Activated gamma-delta T cell treated with anti-CD3 and anti-CD28 coated beads, Interleukin-2, amount 50 U/mL, for 16 hours (primary cell): ENCODE data around the gene DLG4.

Source experiments
- DNase-seq: peaks from one replicate; pipeline ENCODE4 v3.0.0-alpha.2; 2020; ENCODE audit warnings: low read depth

The DLG4 gene

DNA sequence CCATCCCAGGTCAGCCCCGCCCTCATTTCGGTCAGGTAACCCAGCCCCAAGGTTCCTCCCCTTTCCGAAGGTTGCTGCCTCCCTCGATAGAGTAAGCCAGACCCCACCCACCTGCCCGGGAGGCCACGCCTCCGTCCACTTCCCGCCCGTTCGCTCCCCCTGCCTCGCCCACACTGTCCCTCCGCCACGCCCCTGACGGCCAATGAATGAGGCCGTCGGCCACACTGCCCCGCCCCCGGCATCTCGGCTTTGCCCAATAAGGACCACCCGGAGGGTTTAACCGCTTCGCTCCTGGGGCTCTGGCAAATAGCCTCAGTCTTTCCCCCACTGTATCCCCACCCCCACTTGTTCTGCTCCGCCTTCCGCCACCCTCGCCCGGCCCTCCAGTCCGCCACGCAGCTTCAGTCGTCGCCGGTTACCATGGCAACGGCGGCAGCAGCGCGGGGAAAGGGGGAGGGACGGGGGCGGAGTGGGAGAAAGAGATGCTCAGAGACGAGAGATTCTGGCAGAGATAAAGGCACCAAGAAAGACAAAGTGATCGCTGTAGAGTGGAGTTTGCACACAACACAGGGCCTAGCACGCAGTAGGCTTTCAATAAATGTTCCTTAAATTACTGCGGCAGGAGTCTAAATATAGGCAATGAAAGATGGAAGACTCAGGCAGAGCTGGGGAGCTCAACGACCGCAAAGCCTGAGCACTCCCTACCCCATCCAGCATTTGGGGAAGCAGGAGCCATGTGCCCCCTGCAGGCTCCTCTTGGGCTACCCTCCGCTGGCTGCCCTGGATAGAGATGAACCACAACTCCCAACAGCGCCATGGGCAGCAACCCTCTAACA is 5.1 kb downstream of the DLG4 start:
- peak; percentile 99 for DNase-seq

DNA sequence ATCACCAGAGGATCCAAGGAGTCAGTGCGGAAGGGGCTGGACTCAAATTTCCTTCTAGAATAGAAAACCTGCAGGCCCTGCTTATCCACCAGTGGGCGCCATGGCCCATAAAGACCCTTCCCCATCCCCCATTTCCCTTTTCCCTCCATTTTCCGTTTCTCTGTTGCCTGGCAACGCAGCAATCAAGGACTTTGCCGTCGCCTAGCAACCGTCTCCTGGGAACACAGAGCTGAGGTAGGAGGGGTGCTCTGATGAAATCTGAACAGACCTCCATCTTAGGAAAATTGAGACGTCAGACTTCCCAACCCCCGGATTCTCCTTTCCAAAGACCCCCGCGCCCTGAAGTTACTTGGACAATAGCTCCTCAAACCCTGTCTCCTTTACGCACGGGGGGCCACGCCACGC is 5.7 kb downstream of the DLG4 start:
- DNase-seq: no peak

GRCh38 chr17:7211491-7212273 is 8.0 kb downstream of the DLG4 start:
- no peak for DNase-seq

DNA sequence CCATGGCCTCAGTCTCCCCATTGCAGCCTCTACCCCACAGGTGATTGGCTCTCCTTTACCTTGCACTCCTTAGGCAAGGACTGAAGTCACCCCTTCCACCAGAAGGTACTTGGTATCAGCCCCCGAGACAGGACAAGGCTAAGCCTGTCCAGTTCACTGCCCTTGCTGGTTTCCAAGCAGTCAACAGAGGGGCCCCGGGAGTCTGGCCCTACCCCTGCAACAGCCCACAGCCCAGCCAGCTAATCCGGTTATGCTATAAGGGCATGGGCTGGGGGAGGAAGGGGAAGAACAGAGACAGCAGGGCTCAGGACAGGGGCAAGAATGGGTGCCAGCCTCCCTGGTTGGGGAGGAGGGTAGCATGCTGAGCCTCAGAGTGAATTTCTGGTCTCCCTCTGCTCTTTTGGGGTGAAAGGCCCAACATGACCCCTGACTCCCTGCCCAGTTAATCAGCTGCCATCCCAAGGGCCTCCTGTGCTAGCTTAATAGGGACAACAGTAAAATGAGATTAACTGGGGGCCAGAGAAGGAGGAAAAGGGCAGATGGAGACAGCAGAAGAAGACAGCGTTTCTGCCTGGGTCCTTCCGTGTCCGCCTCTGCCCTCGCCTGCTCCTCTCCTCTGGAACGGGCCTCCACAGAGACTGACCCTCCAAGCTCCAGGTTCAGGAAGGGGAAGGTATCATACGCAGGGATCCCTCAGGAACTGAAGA is 10.7 kb downstream of the DLG4 start:
- no peak for DNase-seq

DNA sequence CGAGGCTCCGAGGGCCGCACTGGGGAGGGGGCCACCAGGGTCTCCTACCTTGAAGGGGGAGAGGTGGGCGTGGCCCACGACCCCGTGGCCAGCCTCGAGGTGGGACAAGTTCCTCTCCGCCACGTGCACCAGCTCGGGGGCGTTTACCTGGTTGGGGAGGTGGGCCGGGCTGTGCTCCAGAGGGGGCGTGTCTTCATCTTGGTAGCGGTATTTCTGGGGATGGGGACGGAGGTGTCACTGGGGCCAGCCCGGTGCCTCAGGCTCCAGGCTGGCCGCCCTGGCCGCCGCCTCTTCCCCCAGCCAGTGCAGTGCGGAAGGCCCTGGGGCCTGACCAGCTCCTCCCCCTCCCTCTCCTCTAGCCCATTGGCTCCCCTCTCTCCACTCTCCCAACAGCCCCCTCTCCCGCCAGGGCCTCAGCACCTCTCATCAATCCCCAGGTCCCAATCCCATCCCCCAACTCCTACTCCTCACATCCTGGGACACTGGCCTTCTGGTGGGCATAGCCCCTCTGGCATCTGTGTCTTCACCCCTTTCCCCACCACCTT is 11.5 kb downstream of the DLG4 start:
- DNase-seq: no peak

DNA sequence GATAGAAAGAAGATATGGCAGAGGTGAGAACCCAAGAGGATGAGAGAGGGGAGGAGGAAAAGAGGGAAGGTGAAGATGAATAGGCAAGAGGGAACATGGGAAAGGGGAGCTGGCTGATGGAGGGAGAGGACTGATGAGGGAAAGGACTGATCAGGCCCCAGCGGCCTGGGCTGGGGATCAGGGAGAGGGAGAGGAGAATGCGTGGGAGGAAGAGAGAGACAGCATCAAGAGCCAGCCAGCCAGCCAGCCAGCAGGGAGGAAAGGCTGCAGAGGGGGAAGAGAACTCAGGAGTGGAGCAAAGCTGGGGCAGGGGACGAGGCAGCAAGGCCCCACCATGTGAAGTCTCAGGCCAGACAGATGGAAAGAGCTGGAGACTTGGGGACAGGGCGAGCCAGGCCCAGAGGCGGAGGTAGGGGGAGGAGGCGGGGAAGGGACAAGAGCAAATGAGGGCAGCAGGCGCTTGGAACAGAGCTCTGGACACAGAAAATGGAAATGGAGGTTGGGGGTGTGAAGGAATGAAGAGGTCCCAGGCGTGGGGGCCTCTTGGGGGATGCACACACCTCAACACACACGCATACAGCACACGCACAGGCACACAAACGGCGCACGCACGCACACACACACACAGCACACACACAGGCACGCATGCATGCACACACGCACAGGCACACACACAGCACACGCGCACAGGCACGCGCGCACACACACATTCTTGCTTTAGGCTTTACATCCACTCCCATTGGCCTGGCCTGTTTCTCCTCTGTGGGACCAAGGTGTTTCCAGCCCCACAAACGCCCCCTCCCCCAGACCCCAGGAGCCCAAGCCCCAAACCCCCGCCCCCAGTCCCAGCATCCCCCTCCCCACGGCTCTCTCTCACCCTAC is 12.3 kb downstream of the DLG4 start:
- DNase-seq: no peak

- DNase-seq: no peak
Observed at GRCh38 chr17:7205561-7205960, 14.1 kb downstream of the DLG4 start.

GRCh38 chr17:7204828-7205461 is 14.7 kb downstream of the DLG4 start:
- DNase-seq: peak; percentile 92

DNA sequence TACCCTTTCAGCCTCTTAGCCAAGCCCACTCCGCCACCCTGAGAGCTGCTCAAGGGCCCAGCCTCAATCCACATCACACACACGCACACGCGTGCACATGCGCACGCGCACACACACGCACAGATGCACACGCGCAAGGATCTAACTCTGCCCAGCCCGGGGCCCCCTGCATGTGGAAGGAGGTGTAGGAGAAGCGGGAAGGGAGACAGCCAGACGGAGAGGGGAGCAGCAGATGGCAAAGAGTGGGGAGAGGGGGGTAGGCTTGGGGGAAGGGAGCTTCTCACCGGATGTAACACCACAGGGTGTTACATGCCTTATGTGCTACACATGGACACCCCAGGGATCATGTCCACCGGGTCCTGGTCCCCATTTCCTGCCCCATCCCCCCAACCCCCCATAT is 15.3 kb downstream of the DLG4 start:
- no peak for DNase-seq

GRCh38 chr17:7203391-7203790 is 16.2 kb downstream of the DLG4 start:
- no peak for DNase-seq

DNA sequence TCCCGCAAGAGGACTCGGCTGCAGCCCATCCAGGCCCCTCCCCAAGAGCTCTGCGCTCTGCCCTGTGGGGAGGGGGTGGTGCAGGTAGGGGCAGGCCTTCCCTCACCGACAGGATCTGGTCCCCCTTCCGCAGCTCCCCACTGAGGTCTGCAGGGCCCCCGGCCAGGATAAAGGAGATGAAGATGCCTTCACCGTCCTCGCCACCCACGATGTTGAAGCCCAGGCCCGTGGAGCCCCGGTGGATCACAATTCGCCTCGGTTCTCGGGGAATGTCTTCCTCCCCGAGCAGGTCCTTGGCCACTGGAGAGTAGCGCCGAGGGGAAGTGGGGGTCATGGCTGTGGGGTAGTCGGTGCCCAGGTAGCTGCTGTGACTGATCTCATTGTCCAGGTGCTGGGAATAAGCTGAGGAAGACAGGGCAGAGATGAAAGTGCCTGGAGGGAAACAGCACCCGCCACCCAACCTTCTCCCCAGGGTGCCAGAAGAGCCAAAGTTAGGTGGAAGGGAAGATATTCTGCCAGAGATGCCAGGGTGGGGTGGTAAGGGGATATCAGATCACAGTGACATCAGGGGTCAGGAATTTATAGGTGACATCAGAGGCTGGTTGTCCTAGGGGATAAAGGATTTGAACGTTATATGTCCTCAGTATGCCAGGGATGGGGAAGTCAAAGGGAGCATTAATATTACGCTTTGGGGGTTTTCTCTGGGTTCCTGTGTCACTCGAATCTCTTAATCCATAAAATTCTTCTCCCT is 22.8 kb downstream of the DLG4 start:
- no peak for DNase-seq

GRCh38 chr17:7195971-7196370 is 23.7 kb downstream of the DLG4 start:
- DNase-seq: no peak

DNA sequence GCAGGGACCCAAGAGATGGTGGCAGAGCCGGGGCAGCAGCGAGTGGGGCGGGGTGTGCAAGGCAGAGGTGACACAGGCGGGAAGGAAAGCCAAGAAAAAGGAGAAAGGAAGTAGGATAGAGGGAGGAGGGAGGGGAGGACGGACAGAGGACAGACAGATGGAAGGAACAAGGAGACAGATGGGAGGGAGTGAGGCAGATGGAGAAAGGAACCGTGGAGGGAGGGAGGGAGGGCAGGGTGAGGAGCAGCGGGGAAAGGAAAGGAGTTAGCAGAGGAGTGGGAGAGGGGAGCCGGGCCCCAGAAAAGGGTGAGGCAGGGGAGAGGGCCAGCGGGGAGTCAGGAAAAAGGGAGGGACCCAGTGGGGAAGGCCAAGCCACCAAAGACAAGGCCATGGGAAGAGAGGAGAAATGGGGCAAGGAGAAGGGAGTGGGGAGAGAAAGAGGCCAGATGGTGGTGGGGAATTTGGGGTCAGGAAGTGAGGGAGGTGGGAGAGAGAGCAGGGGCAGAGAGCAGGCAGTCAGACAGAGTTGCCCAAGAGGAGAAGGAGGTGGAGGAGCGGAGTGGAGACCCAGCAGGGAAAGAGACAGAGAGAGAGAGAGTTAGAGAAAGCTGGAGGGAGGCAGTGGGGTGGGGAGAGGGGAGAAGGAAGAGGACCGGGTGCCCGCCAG is 27.2 kb downstream of the DLG4 start:
- no peak for DNase-seq

- no peak for DNase-seq
Observed at GRCh38 chr17:7191571-7192270, 27.9 kb downstream of the DLG4 start.

DNA sequence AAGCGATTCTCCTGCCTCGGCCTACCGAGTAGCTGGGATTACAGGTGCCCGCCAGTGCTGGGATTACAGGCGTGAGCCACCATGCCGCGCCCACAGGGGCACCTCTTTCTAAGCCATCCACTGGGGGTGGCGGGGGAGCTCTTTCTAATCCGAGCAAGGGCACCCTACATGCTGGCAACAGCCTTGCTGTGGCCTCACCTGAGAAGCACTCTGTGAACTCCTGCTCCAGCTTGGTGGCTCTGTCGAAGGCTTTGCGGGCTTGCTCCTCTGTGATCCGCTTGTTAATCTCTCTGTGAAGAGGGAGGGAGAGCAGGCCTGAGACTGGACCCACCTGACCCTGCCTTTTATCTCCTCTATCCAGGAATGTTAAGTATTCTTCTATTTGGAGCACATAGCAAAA is 28.6 kb downstream of the DLG4 start:
- no peak for DNase-seq

DNA sequence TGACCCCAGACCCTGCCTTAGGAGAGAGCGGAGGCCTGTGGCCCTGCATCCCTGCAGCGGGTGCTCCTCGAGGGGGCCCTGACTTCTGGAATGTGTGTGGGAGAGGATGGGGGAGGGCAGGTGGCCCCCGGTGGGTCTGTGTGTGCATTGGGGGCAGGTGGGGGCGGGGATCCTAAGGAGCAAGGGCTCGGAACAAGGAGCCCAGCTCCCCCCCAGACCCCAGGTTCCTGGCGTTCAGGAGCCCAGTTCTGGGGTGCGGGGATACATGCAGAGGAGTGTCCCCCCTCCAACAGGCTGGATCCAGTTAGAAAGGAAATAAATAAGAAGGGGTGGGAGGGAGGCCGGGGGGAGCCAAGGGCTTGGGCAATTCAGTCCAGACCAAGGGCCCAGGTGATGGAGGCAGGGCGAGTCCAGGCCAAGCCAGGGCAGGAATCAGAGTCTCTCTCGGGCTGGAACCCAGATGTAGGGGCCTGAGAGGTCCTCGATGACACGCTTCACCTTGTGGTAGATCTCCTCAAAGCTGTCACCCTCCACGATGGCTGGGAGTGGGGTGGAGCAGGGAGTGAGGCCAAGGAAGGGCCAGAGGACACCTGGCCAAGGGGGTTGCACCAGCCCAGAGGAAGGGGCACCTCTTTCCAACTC is 29.2 kb downstream of the DLG4 start:
- no peak for DNase-seq

DNA sequence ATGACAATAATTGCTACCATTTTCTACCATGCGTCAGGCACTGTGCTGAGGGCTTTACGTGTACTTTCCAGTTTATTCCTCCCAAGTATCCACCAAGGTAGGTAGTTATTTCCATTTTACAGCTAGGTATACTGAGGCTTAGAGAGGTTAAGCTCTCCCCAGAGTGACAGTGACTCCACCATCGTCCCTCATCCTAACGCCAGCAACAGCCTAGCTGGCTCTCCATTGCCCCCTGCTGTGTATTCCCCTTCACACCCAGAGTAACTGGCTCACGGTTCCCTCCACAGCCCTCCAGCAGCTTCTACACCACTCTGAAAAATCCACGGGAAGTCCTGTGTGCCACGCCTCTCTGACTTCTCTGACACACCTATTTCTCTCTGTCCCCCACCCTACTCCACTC is 33.4 kb downstream of the DLG4 start:
- no peak for DNase-seq

- DNase-seq: no peak
Observed at GRCh38 chr17:7184647-7185046, 35.0 kb downstream of the DLG4 start.

DNA sequence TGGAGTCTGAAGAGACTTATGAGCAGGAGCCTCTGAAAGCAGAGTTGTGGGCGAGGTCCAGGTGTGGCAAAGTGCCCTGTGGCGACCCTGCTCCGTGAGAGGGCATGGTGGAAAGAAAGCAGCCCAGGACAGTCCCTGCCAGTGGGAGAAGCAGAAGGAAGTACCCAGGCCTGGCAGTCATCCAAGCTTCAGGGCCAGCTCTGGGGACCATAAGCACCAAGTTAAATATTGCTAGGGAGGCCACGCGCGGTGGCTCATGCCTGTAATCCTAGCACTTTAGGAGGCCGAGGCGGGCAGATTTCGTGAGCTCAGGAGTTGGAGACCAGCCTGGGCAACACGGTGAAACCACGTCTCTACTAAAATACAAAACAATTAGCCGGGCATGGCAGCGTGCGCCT is 35.5 kb downstream of the DLG4 start:
- no peak for DNase-seq
